SW480 (cell line): ENCODE measurements around the gene IREB2.

Experiments used
- DNase-seq: peaks from one replicate; pipeline ENCODE4 v3.0.0-alpha.2; 2016; ENCODE audit warnings: low spot score

The IREB2 gene

DNA sequence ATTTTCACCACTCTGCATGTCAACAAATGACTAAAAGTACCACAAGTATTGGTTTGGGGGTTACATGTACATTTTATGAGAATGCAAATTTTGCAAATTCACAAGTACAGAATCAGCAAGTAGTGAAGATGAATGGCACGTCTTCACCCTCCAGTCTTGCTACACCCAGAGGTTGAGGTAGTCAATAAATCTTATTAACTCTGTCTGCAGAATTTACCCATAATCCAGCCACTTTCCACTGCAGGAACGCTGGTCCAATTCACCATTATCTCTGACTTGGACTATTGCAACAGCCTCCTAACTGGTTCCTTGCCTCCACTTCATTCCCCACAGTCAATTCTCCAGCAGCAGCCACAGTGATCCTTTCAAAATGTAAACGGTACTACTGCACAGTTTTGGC lies 112.8 kb downstream of the IREB2 start:
- DNase-seq = no peak
